ENCODE measurements around the gene TTC31.

TTC31 gene

GRCh38 chr2:74461187-74462053, 21.5 kb upstream of the TTC31 start:
- H3K4me3 ChIP-seq (ENCODE audit: insufficient read depth, low read length, poor library complexity, severe bottlenecking): no peak overlapping the region
- H3K9ac ChIP-seq (ENCODE audit: low read length): no peak overlapping the region
- H3K9me3 ChIP-seq (ENCODE audit: insufficient read depth, low read length): no peaks in the 10 kb centered on the region
- H3K27ac ChIP-seq (ENCODE audit: low read depth, low read length): no peak overlapping the region
- H3K79me2 ChIP-seq (ENCODE audit: insufficient read depth, low read length): peaks cover 11% of the 10 kb centered on the region
- no peaks in the 10 kb centered on the region for H4K20me1 ChIP-seq (ENCODE audit: low read depth, low read length)
- no peaks in the 10 kb centered on the region for H3K27me3 ChIP-seq (ENCODE audit: low read length)
- H3K4me2 ChIP-seq (ENCODE audit: low read depth, low read length, poor library complexity, severe bottlenecking): no peak overlapping the region
- H2AFZ ChIP-seq (ENCODE audit: low read depth, low read length, severe bottlenecking): no peak overlapping the region
- no peak for TF ChIP-seq EZH2phosphoT487 (conservative IDR thresholded peaks at IDR 0.05; ENCODE audit: low read length)
- TF ChIP-seq CTCF (IDR thresholded peaks at IDR 0.05; ENCODE audit: insufficient read depth, low read length, poor library complexity, severe bottlenecking): peak; percentile 13
- no peaks in the 10 kb centered on the region; the same call in 1 of the 2 replicates for H3K36me3 ChIP-seq (ENCODE audit: low read length)
- peaks cover 12% of the 10 kb centered on the region for H3F3A ChIP-seq (ENCODE audit: insufficient read depth)
- no peaks in the 10 kb centered on the region for H3K9me2 ChIP-seq (replicated peaks; ENCODE audit: insufficient read depth, low read length)

DNA sequence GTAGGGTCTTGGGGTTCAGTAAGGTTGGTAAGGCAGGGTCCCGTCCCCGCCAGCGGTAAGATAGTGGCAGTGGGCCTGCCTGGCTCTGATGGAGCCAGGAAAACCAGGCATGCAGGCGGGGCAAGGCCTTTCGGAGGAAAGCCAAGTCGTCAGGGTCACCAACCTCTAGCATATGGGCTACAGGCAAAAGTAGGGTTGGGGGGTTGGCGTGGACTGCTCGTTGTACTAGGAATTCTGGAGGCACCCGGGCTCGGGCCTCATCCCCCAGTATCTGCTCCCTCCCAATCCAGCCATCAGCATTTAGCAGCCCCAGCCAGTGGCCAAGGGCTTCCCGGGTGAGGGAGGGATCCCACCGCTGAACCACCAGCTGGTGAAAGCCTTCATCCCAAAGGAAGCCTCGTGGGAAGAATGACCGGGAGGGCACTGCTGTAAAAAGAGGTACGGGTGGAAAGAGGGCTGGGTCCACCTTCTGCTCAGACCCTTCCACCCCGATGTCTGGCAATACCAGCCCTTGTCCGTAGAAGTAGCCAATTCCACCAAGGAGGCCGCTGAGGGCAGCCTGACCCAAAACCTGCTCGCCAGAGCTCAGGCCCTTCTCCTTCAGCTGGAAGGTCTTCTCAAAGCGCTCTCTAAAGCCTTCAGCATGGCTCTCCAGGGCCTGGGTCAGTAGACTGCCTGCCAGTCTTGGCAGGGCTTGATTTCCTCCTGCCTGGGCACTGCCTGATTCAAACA, 20.7 kb upstream of the TTC31 start:
- Histone ChIP-seq H3F3A (ENCODE audit: insufficient read depth) (peaks cover 4% of the 10 kb centered on the region), H3K4me3 (ENCODE audit: insufficient read depth, low read length, poor library complexity, severe bottlenecking) (no peak overlapping the region), H4K20me1 (ENCODE audit: low read depth, low read length) (no peaks in the 10 kb centered on the region), H3K9ac (ENCODE audit: low read length) (no peak overlapping the region), H3K9me3 (ENCODE audit: insufficient read depth, low read length) (no peaks in the 10 kb centered on the region), H3K27ac (ENCODE audit: low read depth, low read length) (no peak overlapping the region), H2AFZ (ENCODE audit: low read depth, low read length, severe bottlenecking) (no peak overlapping the region), H3K9me2 (replicated peaks; ENCODE audit: insufficient read depth, low read length) (no peaks in the 10 kb centered on the region), H3K27me3 (ENCODE audit: low read length) (no peaks in the 10 kb centered on the region), H3K79me2 (ENCODE audit: insufficient read depth, low read length) (peaks cover 11% of the 10 kb centered on the region), H3K36me3 (ENCODE audit: low read length) (no peaks in the 10 kb centered on the region; the same call in 1 of the 2 replicates), H3K4me2 (ENCODE audit: low read depth, low read length, poor library complexity, severe bottlenecking) (no peak overlapping the region)
- TF ChIP-seq CTCF (IDR thresholded peaks at IDR 0.05; ENCODE audit: insufficient read depth, low read length, poor library complexity, severe bottlenecking): no peak
- TF ChIP-seq EZH2phosphoT487 (conservative IDR thresholded peaks at IDR 0.05; ENCODE audit: low read length): no peak

DNA sequence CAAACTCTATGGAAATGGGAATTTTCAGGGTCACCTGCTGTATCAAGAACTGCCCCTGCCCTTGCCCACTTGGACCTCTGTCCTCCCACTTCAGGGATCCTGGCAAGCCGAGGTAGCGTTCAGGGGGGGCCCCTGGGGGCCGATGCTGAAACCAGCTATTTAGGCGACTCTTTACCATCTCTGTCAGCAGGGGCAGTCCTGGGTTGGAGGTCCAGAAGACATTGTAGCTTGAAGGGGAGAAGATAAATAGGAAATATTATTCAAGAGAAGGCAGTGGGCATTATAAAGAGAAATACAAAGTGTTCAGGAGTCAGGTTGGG, 20.1 kb upstream of the TTC31 start:
- H3K27ac ChIP-seq (ENCODE audit: low read depth, low read length): no peak overlapping the region
- H3K4me2 ChIP-seq (ENCODE audit: low read depth, low read length, poor library complexity, severe bottlenecking): no peak overlapping the region
- TF ChIP-seq CTCF (IDR thresholded peaks at IDR 0.05; ENCODE audit: insufficient read depth, low read length, poor library complexity, severe bottlenecking) (no peak), EZH2phosphoT487 (conservative IDR thresholded peaks at IDR 0.05; ENCODE audit: low read length) (no peak)

More for the DNA sequence above, 20.1 kb upstream of the TTC31 start:
- peaks cover 4% of the 10 kb centered on the region; the same call in 1 of the 2 replicates for H3F3A ChIP-seq (ENCODE audit: insufficient read depth)
- H4K20me1 ChIP-seq (ENCODE audit: low read depth, low read length): no peaks in the 10 kb centered on the region
- H3K9me2 ChIP-seq (replicated peaks; ENCODE audit: insufficient read depth, low read length): no peaks in the 10 kb centered on the region
- no peaks in the 10 kb centered on the region; the same call in 1 of the 2 replicates for H3K36me3 ChIP-seq (ENCODE audit: low read length)
- H3K79me2 ChIP-seq (ENCODE audit: insufficient read depth, low read length): peaks cover 11% of the 10 kb centered on the region
- H3K9me3 ChIP-seq (ENCODE audit: insufficient read depth, low read length): no peaks in the 10 kb centered on the region
- no peak overlapping the region for H2AFZ ChIP-seq (ENCODE audit: low read depth, low read length, severe bottlenecking)
- H3K27me3 ChIP-seq (ENCODE audit: low read length): no peaks in the 10 kb centered on the region
- H3K9ac ChIP-seq (ENCODE audit: low read length): no peak overlapping the region
- no peak overlapping the region for H3K4me3 ChIP-seq (ENCODE audit: insufficient read depth, low read length, poor library complexity, severe bottlenecking)

All from SU-DHL-6 (cell line).